Thymus (tissue), 2 donors: ENCODE results near the gene ACTL7A. TPM values are rescaled to one million over a fixed set of nuclear protein-coding genes. Genes with fewer than 3 reads are reported as not detected.

Source experiments
- polyA plus RNA-seq: library from polyadenylated mRNA; stranded (reverse); fragments of 200-250 nt; gene quantifications from one replicate; pipeline ENCODE4 v1.2.3, GENCODE V29; 2013
- total RNA-seq: library from RNA; stranded (reverse); fragments of 120-200 nt; gene quantifications from one replicate; pipeline ENCODE4 v1.2.4, GENCODE V29; 2013
- donor health status: healthy.

Gene ACTL7A
- total and polyA plus RNA-seq, 2 donors = not detected

Other genes with a start within 250 kb of the ACTL7A start
- not detected for gene ACTL7B, start 6.3 kb upstream of the ACTL7A start, total RNA-seq
- 0.02 TPM for gene ACTL7B, start 6.3 kb upstream of the ACTL7A start, polyA plus RNA-seq
- 23.4 TPM for gene ELP1, start 71.9 kb downstream of the ACTL7A start, total RNA-seq
- 25.1 TPM for gene ELP1, start 71.9 kb downstream of the ACTL7A start, polyA plus RNA-seq
- gene ABITRAM, start 72.1 kb downstream of the ACTL7A start, total RNA-seq = 8.2 TPM
- 20.7 TPM for gene ABITRAM, start 72.1 kb downstream of the ACTL7A start, polyA plus RNA-seq
- 32.2 TPM for gene CTNNAL1, start 151.2 kb downstream of the ACTL7A start, total RNA-seq
- 26.1 TPM for gene CTNNAL1, start 151.2 kb downstream of the ACTL7A start, polyA plus RNA-seq